Liver (tissue), 3 donors: ENCODE data around the gene AMBRA1.

Experiments used
- GABPA ChIP-seq, 2 donors: IDR thresholded peaks in 1 of 2; conservative IDR thresholded peaks in 1 of 2; 2 replicates each; pipeline ENCODE4 v1.6.1; 2016; ENCODE audit warnings: antibody characterized with exemption in 2 of 2, mild to moderate bottlenecking in 1 of 2, moderate library complexity in 1 of 2
- HNF4G ChIP-seq: IDR thresholded peaks from 2 replicates; pipeline ENCODE4 v1.6.1; 2016; ENCODE audit warnings: antibody characterized with exemption
- NR2F2 ChIP-seq: IDR thresholded peaks from 2 replicates; pipeline ENCODE4 v1.6.1; 2016; ENCODE audit warnings: antibody characterized with exemption
- RAD21 ChIP-seq, 2 donors: IDR thresholded peaks; 2 replicates each; pipeline ENCODE4 v1.6.1; 2016; ENCODE audit warnings: antibody characterized with exemption in 2 of 2, mild to moderate bottlenecking in 2 of 2
- TF ChIP-seq, protein P1 (sequence below): fragments of 150-350 bp; IDR thresholded peaks from 2 replicates; pipeline ENCODE4 v1.5.1; 2017; ENCODE audit warnings: improper control_type of control experiment, low read depth, low read length; ENCODE audit not compliant: missing input control
- TF ChIP-seq, protein P2 (sequence below): IDR thresholded peaks from 2 replicates; pipeline ENCODE4 v1.6.1; 2016; ENCODE audit warnings: antibody characterized with exemption
- TF ChIP-seq, protein P3 (sequence below): IDR thresholded peaks from 2 replicates; pipeline ENCODE4 v1.6.1; 2016; ENCODE audit warnings: antibody characterized with exemption, mild to moderate bottlenecking
- donor health status: healthy.
- donor health status: healthy.

- TF ChIP-seq, protein P1, sequence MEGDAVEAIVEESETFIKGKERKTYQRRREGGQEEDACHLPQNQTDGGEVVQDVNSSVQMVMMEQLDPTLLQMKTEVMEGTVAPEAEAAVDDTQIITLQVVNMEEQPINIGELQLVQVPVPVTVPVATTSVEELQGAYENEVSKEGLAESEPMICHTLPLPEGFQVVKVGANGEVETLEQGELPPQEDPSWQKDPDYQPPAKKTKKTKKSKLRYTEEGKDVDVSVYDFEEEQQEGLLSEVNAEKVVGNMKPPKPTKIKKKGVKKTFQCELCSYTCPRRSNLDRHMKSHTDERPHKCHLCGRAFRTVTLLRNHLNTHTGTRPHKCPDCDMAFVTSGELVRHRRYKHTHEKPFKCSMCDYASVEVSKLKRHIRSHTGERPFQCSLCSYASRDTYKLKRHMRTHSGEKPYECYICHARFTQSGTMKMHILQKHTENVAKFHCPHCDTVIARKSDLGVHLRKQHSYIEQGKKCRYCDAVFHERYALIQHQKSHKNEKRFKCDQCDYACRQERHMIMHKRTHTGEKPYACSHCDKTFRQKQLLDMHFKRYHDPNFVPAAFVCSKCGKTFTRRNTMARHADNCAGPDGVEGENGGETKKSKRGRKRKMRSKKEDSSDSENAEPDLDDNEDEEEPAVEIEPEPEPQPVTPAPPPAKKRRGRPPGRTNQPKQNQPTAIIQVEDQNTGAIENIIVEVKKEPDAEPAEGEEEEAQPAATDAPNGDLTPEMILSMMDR = no peak
- no peak for TF ChIP-seq RAD21 (IDR thresholded peaks at IDR 0.05)
- TF ChIP-seq, protein P2, sequence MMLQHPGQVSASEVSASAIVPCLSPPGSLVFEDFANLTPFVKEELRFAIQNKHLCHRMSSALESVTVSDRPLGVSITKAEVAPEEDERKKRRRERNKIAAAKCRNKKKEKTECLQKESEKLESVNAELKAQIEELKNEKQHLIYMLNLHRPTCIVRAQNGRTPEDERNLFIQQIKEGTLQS = no peak
- TF ChIP-seq GABPA (IDR thresholded peaks at IDR 0.05 in 1 of 2, conservative IDR thresholded peaks at IDR 0.05 in 1 of 2) = no peak
- TF ChIP-seq NR2F2 = no peak
- no peak for TF ChIP-seq HNF4G
- TF ChIP-seq, protein P3, sequence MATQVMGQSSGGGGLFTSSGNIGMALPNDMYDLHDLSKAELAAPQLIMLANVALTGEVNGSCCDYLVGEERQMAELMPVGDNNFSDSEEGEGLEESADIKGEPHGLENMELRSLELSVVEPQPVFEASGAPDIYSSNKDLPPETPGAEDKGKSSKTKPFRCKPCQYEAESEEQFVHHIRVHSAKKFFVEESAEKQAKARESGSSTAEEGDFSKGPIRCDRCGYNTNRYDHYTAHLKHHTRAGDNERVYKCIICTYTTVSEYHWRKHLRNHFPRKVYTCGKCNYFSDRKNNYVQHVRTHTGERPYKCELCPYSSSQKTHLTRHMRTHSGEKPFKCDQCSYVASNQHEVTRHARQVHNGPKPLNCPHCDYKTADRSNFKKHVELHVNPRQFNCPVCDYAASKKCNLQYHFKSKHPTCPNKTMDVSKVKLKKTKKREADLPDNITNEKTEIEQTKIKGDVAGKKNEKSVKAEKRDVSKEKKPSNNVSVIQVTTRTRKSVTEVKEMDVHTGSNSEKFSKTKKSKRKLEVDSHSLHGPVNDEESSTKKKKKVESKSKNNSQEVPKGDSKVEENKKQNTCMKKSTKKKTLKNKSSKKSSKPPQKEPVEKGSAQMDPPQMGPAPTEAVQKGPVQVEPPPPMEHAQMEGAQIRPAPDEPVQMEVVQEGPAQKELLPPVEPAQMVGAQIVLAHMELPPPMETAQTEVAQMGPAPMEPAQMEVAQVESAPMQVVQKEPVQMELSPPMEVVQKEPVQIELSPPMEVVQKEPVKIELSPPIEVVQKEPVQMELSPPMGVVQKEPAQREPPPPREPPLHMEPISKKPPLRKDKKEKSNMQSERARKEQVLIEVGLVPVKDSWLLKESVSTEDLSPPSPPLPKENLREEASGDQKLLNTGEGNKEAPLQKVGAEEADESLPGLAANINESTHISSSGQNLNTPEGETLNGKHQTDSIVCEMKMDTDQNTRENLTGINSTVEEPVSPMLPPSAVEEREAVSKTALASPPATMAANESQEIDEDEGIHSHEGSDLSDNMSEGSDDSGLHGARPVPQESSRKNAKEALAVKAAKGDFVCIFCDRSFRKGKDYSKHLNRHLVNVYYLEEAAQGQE = no peak
These were observed 209.7 kb downstream of the AMBRA1 start for GRCh38 chr11:46383974-46384701.
